ENCODE results near the gene DLX6.

Gene DLX6

DNA sequence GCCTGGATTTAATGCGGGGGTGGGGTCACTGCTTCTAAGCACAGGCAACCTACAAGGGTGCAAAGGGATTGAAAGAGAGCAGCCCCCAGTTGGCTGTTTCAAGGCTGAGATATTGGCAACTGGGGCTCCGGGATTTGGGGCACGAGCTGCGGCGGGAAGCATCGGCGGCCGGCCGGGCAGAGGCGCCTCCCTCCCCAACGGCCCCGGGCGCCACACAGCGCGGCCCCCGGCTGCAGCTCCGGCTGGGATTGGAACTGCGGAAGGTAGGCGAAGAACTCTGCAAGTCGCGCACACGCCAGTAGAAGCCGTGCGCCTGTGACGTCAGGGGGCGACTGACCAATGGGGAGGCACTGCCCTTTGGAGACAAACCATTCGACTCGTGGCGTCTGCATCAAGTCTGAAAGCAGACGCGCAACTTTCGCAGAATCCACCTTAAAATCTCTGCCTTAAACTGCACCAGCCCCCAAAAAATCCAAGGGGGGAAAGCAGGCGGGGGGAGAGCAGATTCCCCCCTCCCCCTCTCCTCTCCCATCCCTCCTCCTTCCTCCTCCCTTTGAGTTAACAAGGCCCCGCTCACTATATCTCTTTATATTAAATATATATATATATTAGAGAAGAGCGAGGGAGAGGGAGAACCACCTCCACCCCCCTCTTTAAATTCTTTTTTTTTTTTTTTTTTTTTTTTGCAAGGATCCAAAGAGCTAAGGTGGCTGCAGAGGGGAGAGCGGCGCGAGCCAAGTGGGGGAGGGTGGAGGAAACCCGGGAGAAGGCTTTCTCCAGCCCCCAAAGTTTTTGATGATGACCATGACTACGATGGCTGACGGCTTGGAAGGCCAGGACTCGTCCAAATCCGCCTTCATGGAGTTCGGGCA is at the start of gene DLX6:
Gene DLX6 (plus strand): TSS at position 371 of the 872 bp plus-strand sequence. CDS start 425 bp downstream, at position 796.
- peak; percentile 82 for DNase-seq (ENCODE audit: low spot score)

DNA sequence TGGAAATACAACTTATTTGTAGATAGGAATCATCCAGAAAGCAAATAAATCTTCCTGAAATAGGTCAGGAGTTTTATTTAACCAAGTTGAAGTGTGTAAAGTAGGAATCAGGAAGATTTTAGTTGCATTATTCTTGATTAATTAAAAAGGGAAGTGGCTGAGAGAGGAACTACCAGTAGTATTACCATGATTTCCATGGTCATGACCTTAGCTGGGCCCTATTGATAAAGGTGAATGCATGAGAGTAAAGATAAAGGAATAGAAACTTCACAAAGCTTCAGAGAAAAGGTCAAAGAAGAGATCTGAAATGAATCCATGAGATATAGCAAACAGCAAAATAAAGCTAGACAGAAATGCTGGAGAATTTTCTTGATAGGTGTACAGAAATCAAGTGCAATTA is 46.2 kb upstream of the DLX6 start:
- no peak for DNase-seq (ENCODE audit: low spot score)

DNA sequence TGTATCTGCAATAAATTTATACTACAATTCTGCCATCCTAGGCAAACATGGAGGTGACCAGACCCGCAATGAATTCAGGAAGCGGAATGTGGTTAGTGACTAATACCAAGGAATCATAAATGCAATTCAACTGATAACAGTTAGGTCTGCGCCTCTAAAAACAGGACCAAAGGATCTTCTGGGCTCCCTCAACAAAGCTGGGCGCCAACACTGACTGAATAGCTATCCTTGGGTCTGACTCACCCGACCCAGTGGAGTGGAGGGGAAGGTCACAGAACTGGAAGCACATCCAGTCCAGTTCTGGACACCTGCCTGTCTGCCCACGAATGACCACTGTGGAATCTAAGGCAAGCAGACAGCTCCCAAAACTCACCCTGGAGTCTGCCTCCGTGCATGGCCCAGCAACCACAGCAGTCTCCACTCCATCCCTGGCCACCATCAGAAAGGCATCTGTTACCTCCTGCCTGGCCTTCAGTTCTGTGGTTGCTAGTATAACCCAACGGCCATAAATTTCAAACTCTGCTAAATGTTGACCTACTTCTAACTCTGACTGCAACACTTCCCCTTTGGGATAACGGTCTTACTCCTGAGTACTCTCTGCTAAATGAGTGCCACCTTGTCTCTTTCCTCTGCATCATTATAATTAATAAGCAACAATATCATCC is 43.0 kb upstream of the DLX6 start:
- DNase-seq (ENCODE audit: low spot score): no peak

DNA sequence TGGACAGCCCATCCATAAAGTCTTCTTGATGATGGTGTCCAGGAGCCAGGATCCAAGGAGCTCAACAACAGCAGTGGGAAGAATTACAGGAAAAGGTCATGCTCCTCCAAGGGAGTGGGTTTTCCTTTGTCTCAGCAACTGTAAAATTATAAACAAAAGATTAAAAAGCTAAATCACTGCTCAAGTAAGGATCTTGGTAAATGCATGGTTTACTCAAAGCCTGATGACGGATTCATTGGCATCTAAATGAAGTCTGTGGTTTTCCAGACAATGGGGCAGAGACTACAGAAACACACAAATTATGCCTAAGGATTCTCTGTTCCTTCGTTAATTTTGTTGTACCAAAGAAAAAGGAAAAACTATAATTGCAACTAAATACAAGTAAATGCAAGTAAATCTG is 36.4 kb upstream of the DLX6 start:
- no peak for DNase-seq (ENCODE audit: low spot score)

DNA sequence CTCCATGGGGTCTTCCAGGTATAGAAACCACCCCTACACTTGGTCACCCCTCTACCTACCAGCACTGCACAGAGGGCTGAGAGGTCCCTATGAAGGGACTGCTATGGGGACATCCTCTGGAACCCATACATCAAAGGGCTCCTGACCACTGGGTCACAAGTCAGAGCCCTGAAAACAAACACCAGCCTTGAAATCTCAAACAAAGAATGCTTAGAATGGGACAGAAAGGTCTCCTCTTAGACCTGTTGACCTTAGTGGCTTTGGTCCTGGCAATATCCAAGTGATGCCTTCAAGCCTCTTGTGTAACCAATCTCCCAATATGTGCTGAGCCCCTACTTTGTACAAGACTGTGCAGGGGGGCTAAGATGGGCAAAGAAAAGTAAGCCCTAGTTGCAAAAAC is 34.6 kb upstream of the DLX6 start:
- DNase-seq (ENCODE audit: low spot score): no peak

DNA sequence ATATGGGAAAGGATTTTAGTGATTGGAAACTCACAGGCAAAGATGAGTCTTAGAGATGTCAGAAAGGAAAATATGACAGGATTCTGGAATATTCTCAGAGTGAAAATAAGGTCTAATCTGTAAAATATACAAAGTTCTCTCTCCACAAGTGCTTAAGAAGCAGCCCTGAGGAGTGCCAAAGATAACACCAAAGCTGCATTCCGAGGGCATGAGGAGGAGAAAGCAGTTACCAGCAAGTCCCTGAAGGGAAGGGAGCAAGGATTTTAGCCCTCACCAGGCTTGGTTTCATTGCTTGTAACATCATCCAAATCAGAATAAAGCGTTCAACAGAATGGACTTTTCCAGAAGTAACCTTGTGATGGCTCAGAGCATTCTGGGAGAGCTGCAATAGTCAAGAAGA is 31.4 kb upstream of the DLX6 start:
- DNase-seq (ENCODE audit: low spot score): no peak

DNA sequence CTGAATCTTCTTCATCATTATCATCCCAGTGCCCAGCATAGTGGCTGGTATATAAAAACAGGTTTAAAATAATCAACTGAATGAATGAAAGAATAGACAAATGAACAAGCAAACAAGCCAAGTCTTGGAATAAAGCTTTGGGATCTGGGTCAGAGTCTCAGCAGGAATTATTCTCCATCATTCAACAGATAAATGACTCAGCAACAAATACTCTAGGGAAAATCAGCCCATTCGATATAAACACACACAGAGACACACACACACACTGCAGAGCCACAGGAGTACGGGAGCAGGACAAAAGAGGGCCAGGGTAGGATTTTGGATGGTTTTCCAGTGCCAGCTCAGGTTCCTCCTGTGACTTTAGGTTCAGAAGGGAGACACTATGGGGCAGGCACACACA is 29.2 kb upstream of the DLX6 start:
- DNase-seq (ENCODE audit: low spot score): no peak

DNA sequence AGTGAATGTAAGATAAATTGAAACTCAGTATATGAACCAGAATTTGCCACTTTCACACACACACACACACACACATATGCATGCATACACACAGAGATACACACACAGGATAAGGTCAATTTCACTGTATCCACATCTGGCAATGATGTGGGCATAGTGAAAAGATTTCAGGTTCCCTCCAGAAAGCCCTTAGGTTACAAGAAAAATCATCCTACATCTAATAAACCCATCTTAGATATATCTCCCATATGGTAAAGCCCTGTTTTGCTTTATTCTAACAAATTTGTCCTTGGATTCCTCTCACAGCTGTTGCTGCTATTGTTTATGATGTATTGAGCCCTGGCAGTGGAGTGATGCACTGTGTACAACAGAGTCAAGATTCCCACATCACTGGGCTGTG is 27.9 kb upstream of the DLX6 start:
- no peak for DNase-seq (ENCODE audit: low spot score)

DNA sequence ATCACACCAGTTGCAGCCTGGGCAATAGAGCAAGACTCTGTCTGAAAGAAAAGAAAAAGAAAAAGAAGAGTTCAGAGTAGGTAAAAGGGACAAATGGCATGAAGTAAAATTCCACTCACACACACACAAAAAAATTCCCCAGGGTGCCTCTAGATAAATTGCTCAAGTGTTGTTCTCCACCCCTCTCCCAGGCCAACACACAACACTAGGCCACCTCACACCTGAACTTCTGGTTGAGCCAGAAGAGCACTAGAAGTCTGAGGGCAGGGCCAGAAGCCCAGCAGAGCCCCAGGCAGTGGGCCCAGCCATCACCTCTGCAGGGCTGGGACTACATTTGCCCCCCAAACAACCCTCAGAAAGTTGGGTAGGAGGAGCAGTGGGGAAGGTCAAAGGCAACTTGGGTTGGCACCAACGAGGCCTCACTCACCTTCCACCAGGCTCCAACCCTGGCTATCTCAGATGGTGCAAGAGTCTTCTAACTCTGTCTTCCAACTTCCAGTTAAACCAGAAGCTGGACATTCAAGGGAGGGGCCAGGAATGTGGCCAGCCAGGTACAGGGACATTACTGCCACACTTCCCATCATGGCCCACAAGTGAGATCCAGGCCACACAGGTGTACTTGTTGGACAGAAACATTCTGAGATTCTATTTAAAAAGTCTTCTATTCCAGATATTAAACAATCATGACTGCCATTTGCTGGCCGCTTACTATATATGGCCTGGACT is 25.6 kb upstream of the DLX6 start:
- DNase-seq (ENCODE audit: low spot score): no peak

DNA sequence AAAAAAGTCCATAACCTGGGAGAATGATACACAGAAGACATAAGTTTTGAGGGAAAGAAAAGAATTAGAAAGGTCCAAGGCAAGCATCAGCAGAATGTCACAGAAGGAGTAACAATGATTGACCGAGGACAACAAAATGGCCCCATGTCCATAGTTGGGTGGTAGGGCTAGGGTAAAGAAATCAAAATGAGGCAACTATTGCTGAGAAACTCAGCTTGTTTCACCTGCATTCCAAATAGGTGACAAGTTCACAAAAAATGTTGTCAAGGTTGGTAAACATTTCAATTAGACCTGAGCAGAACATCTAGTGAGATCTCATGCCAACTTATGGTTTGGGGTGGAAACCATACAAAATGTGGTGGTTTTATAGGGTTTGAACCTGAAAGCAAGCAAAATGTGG is 22.8 kb upstream of the DLX6 start:
- DNase-seq (ENCODE audit: low spot score): no peak

DNA sequence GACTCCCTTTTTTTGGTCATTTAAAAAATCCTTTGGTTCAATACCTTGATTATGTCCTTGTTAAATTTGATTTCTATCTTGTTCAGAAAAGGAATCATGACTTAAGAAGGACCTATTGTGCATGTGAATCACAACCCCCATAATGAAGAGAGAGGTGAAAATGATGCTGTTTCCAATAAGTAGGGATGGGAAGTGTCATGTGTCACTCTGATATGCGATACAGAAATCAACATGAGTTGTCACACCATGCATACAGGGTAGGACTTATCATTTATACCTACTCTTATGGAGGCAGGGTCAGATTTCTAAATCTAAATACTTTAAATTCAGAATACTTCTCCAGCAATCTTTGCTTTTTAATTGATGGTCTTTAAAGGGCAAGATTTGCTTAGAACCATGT is 19.4 kb upstream of the DLX6 start:
- no peak for DNase-seq (ENCODE audit: low spot score)

DNA sequence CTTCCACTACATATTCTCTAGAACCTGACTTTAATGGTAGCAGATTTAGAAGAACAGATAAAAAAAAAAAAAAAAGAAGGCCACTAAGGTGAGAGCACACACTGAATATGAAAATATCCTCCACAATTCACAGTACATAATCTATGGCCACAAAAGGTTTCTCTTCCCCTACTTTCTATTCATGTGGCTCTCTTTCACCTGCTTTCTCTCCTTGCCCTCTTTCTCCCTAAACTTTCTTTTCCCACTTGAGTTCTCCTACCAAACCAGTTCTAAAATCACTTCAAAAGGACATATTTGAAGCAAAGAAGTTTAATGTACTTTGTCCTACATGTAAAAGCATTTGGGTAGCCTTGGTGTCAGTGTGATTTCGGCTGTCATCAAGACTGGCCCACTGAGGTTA is 18.5 kb upstream of the DLX6 start:
- no peak for DNase-seq (ENCODE audit: low spot score)

DNA sequence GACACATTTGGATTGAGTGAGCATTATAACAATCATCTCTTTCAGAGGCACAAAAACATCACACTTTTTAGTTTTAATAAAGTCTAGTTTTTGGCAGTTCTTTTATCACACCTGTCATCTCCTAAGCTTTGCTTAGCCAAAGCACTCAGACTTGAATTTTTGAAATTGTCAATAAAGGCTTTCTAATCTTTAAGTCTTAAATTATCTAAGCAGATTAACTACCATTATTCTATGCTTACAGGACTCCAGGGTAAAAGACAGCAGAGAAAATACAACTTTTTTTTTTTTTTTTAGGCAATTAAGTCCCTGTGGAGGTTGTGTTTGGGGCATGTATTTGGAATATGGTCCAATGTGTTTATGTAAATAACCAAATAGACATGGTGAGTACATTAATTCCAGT is 17.6 kb upstream of the DLX6 start:
- no peak for DNase-seq (ENCODE audit: low spot score)

DNA sequence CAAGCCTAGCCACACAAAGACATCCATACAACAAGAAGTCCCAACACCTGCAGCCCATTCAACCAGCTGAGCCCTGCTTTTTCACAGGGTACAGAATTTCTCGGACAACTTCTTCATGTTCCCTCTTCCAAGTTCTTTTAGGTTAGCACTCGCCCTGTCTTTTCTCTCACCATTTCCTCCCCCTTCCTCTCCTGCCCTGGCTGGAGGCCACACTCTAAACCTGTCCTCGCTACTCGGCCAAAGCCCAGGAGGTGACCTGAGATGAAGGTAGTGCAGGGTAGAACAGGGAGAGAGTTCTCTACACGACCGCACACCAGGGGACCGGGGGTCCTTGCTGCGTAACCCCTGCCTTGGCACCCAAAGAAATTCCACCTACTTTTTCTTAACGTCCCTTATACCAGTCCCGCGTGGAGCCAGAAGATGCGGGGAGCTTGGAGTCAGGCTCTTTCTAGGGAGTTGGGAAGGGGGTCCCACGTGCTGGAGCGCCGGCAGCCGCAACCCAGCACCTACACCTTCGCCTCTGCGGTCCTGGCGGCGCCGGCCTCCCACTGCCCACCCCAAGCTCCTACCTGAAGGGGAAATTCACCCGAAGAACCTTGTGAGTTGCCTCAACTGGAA is 16.0 kb upstream of the DLX6 start:
- DNase-seq (ENCODE audit: low spot score): no peak

DNA sequence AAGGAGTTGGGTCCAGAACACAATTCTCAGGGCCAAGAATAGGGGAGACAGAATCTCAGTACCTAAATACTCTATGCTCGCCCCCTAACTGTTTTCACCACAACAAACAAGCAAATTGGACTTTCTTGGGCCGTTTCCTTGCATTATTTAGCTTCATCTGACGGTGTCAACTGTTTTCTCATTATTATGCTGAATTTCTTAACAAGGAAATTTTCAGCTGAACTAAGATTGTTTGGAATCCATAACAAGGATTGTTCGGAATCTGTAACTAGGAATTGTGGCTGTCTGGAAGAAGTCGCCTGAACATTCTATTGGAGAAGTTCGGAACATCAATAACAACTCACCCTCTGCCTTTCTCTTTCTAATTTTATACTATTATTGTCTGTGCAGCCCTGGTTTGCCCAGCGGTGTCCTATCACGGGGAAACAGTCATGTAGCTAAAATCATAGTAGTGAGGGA is 15.5 kb upstream of the DLX6 start:
- no peak for DNase-seq (ENCODE audit: low spot score)

DNA sequence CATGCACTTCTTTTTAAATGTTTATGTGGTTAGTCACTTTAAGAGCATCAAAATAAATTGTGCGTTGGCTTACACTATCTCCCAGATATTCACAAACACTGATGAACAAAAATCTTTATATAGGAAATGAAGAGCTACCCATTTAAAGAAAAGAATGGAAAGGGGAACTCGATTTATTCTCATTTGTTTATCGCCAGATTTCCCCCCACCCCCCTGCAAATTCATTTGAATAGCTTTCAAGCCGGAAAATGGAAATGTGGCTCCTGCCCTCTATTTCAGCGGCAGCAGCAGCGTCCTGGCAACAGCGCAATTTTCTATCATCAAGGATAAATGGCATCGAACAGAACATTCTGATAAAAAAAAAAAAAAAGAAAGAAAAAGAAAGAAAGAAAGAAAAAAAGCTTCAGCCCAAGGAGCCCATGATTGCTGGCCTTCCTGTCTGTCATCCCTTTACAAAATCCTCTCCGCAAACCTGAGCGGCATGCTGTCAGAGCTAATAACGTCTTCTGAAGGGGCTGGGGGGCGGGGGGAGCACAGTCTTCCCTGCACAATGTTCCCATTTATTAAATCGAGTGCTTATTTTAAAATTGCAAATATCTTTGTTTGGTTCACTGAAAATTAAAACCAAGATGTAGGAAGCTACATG is 13.7 kb upstream of the DLX6 start:
- DNase-seq (ENCODE audit: low spot score): no peak

DNA sequence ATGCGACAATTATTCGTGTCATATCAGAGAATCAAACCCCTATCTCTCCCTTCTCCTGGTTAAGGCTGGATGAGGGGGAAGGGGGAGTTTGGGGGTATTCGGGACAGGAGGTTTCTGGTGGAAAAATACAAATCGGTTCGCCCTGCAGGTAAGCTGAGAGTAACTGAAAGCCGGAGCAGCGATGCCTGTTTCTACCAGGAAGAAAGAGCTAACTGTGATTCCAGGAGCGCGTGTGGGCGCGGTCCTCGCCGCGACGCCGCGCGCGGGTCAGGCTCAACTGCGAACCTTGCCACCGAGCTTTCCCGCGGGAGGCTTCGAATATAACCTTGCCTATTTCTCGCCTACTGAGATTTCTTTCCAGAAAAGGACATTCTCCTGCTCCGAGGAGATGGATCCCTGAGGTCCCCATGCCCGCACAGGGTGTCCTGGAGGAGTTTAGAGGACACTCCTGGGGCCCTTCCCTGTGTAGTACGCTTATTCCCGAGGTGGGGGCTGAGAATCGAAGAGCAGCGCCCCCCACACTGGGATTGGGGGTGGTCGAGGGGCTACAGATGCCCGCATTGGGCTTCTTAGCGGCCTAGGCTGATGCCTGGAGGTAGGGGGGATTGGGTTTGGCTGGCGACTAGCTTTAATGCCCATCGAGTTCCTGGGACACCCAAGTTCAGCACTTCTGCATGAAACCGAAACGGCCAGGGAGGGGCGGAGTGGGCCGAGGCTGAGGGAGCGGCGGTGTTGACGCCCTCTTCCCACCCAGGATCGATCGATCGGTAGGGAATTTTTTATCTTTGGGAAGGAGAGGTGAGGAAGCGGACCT is 13.0 kb upstream of the DLX6 start:
- DNase-seq (ENCODE audit: low spot score): no peak

DNA sequence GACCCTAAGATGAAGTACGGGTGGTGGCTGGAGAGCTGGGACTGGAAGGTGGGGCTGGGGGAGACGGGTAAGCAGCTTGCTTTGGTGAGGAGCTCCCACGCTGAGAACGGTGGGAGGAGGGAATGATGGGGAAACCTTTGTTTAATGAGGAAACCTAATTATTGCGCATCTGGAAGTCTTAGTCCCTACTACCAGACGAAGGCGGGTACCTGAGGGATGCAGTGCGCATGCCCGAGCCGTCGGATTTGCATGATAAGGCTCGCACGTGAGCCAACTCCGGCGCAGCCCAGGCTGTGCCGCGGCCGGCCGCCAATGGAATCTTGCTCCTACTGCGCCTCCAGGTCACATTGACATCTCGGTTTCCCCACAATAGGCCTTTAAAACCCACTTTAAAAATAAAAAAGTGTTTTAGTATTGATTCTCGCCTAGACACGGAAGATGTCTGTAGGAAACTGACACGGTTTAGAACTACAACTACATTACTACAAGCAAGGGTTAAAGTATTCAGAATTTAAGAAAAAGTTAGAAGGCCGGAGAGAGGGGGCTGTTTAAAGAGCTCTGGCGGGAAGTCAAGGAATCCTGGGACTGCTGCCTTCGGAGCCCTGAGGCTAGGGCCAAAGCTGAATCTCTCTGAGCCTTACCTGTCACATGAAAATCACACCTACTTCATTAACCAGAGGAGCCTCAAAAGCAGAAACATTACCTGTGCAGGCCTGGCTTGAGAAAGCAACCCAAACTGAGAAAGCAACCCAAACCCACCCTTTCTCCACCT is 12.1 kb upstream of the DLX6 start:
- DNase-seq (ENCODE audit: low spot score): no peak

DNA sequence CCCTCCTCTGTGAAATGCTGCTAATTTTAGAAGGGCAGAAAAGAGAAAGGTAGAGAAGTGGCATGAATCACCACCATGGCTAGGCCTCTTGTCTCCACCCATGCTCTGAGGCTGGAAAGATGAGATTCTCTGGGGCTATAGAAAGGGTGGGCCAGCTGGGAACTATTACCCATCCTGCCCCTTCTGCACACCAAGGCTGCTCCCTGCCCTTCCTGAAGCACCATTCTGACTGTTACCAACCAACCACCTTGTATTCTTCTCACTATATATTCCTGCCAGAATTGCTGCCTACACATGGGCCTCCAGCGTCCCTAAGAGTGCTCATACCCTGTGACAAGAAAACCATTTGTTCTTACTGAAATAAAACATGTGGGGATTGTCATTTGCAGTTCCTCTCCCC is 11.4 kb upstream of the DLX6 start:
- no peak for DNase-seq (ENCODE audit: low spot score)

DNA sequence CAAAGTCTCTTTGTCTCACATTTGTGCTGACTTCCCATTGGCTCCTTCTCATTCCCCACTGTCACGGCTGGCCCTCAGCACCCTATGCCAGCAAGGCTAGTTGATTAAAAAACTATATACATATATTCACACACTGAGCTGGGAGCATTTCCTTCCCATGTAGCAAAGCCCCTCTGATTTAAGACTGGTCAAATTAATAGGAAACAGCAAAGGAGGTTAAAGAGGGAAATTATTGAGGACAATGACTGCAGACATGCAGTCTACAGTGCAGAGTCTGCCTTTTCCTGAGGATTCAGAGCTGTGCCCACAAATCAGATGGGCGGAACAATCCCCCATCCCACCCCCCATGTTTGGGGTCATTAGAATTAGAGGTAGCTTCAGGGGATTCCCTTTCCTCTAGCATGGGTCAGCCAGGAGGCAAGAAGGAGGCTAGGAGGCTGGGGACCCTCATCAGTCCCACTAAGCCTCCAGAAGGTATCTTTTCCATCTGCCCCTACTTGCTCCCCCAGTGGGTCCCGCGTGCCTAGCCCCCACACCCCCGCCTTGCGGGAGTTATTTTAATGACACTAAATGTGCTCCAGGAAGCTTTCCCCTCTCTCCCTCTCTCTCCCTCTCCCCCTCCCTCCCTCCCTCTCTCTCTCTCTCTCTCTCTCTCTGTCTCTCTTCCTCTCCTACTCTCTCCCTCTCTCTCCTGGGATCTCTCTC is 9.8 kb upstream of the DLX6 start:
- DNase-seq (ENCODE audit: low spot score): peak; percentile 3

Measured in AG08396 (cell line).